ENCODE results near the gene CILP2.

The CILP2 gene

GRCh38 chr19:19506592-19506991 lies 31.5 kb upstream of the CILP2 start:
- no peak for DNase-seq

GRCh38 chr19:19507354-19507753 lies 30.7 kb upstream of the CILP2 start:
- DNase-seq = no peak

GRCh38 chr19:19508217-19508616 lies 29.8 kb upstream of the CILP2 start:
- no peak for DNase-seq

GRCh38 chr19:19510432-19510831 lies 27.6 kb upstream of the CILP2 start:
- peak; percentile 20 for DNase-seq

DNA sequence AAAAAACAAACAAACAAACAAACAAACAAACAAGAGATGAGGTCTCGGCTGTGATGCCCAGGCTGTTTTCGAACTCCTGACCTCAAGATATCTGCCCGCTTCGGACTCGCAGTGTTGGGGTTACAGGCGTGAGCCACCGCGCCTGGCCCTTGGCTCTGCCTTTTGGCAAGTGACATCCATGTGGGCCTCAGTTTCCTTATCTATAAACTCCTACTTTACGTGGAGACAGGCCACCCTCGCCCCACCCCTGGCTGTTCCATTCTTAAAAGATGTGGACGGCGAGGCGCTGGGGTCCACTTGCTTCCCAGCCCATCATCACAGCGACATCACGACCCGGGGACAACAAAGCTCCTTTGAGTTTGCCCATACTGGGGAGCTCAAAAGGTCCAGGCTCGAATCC lies 24.4 kb upstream of the CILP2 start:
- DNase-seq = no peak

DNA sequence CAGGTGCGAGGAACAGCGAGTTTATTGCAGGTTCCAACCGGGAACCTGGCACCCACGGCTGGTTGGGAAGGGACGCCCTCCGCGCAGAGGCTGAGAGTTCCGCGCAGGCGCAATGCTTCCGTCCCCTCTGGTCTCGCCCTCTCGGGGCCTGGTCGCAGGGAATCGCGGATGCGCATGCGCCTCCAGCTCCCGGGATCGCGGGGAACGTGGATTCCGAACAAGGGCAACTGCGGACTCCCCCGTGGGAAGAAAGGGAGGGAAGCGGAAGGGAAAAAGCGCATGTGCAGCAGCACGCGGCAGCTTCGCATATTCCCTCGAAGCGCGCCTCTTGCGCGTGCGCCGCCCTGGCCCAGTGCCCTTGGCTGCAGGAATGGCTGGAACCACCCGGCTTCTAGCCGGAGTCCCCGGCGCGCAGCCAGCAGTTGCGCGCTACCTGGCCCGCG lies 23.8 kb upstream of the CILP2 start:
- no peak for DNase-seq

DNA sequence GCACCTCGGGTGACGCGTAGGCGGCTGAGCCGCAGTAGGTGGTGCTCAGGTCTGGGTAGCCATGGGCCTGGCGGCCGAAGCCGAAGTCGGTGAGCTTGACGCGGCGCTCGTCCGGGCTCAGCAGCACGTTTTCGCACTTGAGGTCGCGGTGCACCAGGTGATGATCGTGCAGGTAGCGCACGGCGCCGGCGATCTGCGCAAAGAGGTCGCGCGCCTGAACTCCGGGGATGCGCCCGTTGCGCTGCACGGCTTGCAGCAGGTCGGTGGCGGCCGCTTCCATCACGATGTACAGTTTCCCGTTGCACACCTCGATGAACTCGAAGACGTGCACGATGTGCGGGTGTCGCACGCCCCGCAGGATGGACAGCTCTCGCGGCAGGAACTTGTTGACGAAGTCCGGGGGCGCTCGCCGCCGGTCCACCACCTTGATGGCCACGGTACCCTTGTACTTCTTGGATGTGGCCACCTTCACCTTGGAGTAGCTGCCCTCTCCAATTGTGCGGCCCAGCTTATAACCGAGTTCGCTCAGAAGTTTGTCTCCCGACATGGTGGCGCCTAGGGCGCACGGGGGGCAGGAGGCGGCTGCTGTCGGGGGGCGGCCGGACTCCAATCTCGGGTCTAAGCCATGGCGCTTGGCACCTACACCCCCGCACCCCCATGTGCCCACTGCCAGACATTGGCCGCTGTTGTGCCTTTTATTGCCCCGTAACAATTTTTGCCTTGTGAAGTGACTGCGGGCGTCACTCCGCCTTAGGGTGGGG lies 23.0 kb upstream of the CILP2 start, which contains the start of gene TSSK6:
Gene TSSK6 (minus strand): TSS at position 668 of the 761 bp plus-strand sequence. CDS start 121 bp downstream, at position 547.
- DNase-seq = no peak

- peak; percentile 84 for DNase-seq
These were observed 22.2 kb upstream of the CILP2 start, which contains the start of gene NDUFA13 for GRCh38 chr19:19515642-19516519. TSS of gene NDUFA13 (plus strand) at chr19:19516225. CDS start at chr19:19516239, 14 bp downstream.

DNA sequence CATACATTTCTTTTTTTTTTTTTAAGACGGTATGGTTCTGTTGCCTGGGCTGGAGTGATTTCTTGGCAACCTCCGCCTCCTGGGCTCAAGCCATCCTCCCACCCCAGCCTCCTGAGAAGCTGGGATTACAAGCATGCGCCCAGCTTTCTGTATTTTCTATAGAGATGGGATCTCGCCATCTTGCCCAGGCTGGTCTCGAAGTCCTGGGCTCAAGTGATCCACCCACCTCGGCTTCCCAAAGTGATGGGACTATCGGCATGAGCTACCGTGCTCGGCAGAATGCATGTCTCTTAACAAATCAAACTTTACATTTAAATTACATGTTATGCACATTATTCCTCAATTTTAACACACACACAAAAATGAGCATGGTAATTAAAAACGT lies 20.8 kb upstream of the CILP2 start:
- DNase-seq = no peak

- no peak for DNase-seq
These were observed 17.1 kb upstream of the CILP2 start for GRCh38 chr19:19520989-19521388.

DNA sequence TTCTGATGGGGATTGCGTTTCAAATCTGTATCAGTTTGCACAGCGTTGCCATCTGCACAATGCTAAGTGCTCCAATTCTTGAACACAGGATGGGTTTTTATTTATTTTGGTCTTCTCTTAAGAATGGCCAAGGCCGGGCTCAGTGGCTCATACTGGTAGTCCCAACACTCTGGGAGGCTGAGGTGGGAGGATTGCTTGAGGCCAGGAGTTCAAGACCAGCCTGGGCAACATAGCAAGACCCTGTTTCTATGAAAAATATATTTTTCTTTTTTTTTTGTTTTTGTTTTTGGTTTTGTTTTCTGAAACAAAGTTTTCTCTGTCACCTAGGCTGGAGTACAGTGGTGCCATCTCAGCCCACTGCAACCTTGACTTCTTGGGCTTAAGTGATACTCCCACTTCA lies 14.9 kb upstream of the CILP2 start:
- no peak for DNase-seq

- no peak for DNase-seq
These were observed 14.0 kb upstream of the CILP2 start for GRCh38 chr19:19524053-19524452.

DNA sequence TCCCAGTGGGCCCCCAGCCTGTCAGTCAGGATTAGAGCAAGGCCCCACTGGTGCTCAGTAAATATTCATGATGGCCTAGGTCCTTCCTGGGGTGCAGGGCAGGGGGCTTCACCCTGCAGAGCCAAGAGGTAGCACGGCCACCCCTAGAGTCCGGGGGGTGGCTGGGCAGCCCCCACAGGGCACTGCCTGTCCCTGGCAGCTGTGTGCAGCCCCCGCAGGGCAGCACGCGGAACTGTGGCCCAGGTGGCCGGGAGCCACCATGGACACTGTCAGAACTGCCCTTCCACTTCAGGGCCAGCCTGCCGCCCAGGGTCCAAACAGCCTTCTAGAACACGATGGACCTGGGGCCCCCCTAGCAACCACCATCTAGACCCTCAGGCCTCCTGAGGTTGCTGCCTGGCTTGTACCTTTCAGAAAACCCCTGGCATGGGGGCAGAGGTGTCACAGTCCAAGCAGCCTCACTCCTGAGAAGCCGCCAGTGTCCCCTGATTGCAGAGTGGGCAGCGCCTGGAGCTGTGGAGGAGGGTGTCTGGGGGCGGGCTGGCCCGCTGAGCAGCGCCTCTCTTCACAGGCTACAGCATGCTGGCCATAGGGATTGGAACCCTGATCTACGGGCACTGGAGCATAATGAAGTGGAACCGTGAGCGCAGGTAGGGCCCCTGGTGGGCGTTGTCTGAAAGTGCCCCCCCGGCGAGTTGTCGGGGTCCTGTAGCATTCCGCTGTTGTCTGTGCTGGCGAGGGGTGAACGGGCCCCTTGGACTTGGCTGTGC lies 12.3 kb upstream of the CILP2 start:
- no peak for DNase-seq

- no peak for DNase-seq
These were observed 11.3 kb upstream of the CILP2 start for GRCh38 chr19:19526581-19527370.

GRCh38 chr19:19527371-19527656 lies 10.8 kb upstream of the CILP2 start:
- DNase-seq = no peak

- DNase-seq = no peak
These were observed 10.1 kb upstream of the CILP2 start for GRCh38 chr19:19527674-19528625.

DNA sequence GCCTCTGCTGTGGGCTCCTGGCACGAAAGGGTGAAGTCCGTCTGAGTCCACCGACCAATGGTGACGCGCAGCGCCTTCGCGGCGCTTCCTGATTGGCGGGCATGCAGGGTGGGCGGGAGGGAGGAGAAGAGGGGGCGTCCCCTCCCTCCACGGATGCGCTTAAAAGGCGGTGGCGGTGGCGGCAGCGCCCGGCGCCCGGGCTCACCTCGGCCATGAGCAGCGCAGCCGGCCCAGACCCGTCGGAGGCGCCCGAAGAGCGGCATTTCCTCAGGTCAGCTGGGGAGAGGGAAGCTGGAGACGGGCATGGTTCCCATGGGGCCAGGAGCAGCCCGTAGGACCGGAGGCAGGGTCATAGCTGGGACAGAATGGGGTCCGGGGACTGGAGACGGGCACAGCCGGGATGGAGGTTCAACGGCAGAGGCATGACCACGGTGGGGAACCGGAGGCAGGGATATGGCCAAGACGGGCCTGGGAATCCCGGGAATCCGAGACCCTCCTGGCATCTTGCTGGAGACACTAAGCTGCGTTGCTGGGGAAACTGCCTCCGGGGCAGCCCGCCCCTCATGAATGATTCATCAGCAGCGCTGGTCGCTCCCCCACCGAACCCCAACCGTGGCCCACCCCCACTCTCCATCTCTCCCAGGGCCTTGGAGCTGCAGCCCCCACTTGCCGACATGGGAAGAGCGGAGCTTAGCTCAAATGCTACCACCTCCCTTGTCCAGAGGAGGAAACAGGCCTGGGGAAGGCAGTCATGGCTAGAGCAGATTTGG lies 9.2 kb upstream of the CILP2 start, which contains the start of gene YJEFN3:
Gene YJEFN3 (plus strand): TSS at position 191 of the 770 bp plus-strand sequence. CDS start 22 bp downstream, at position 213.
- DNase-seq = no peak

DNA sequence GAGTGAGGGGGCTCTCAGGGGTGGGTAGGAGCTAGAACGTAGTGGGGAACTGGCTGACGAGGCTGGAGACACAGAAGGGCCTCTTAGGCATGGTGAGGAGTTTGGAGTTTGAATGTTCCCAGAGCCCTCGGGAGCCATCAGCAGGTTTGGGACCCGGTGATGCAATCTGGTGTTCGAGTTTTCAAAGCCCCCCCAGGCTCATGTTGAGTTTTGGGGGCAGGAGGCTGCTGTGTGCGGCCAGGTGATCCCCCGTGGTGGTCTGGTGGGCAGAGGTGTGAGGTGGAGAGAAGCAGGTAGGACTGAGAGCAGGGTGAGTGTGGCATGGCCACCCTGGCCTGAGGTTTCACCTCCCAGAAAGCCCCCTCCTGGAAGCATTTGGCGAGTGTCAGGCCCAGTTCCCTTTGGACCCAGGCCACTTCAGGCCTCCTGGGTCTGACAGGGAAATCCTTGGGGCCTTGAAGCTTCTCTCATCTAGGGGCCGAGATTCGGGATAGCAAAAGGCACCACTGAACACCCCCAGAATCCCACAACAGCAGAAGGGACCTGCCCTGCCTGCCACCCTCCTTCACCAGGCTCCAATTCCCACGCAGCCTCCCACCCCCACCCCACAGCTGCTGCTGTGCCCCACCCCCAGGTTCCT lies 8.2 kb upstream of the CILP2 start:
- no peak for DNase-seq

DNA sequence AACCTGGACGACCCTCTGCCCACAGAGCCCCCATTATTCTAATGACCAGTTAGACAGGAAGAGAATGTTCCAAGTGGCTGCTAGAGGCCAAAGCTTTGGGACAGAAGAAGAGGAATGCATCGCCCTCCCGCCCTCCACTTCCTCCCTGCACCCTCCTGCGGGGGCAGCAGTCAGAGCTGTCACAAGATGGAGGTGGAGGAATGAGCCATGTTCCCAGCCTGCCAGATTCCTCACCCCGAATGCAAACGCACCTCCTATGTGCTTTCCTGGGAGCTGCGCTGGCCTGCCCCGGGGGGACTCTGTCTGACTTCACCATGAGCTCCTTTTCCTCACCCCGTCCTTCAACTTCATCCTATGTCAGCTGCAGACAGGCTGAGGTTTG lies 7.7 kb upstream of the CILP2 start:
- DNase-seq = no peak

DNA sequence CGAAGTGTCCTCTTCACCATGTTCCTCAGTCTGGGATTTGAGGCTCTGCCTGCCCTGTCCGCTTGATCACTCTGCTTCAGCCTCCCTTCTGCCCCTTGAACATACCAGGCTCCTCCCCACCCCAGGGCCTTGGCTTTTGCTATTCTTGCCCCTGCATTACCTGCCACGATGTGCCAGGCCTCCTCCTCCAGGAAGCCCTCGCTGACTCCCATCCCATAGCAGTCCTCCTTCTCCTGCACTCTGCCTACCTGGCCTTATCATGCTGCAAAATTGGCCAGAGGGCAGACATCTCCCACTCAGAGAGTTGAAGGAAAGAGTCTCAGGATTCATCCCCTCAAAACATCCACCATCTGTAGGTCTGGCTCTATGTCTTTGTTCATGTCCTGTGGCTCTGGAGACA lies 7.2 kb upstream of the CILP2 start:
- DNase-seq = no peak
